ENCODE measurements around the gene ATOH8. TPM values are rescaled to one million over a fixed set of nuclear protein-coding genes. Genes with fewer than 3 reads are reported as not detected.
A peak's percentile ranks its signal among the peaks of the same experiment; 100 is the strongest.

Gene ATOH8
- total RNA-seq, 2 donors from 2014 or later = 40.1 to 49.8 TPM

DNA sequence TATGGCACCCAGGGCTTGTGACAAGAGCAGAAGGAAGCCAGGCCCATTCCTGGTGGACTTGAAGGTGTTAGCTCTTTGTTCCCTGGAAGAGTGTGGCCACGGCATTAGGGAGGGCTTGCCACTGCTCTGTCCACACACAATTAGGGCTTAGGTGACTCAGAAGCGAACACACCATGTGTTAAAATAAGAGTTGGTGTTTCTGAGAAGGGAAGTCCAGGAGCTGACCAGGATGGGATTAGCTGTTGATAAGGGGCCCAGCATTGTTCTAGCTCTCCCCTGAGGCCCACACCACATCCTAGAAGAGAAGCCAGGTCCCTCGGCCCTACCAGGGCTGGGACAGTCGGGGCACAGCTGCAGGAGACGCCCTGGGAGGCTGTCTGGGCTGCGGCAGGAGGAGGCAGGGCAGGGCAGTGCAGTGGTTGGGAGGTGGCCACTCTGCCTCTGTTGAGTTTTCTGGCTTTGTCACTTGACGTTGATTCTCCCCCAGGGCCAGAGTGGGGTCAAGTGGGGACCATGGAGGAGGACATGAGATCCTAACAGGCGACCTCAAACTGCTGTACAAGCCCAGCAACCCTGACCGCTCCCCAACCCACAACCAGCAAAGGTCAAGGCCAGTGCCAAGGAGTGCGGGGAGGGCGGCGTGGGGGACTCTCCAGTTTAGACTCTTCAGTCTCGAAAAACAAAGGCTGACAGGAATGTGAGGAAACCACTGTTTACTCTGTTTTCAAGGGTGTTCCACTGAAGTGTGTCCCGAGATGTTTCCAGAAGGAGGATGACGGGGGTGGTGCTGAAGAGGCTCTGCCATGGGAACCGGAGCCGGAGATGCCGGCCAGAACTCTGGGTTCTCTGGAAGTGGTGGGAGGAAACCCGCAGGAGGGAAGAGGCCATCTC is 42.9 kb upstream of the ATOH8 start:
- Histone ChIP-seq H3K36me3 (no peaks in the 10 kb centered on the region), H3K4me3 (no peak overlapping the region), H3K9me3 (no peaks in the 10 kb centered on the region), H3K27ac (peak overlapping the region; percentile 13 to 30), H3K27me3 (replicated peaks; ENCODE audit: insufficient read depth) (no peaks in the 10 kb centered on the region), H3K4me1 (replicated peaks) (peaks cover 4% of the 10 kb centered on the region)
- TF ChIP-seq POLR2AphosphoS5 (IDR thresholded peaks at IDR 0.05) (no peak), POLR2A (IDR thresholded peaks at IDR 0.05) (no peak)
- TF ChIP-seq, protein P1, sequence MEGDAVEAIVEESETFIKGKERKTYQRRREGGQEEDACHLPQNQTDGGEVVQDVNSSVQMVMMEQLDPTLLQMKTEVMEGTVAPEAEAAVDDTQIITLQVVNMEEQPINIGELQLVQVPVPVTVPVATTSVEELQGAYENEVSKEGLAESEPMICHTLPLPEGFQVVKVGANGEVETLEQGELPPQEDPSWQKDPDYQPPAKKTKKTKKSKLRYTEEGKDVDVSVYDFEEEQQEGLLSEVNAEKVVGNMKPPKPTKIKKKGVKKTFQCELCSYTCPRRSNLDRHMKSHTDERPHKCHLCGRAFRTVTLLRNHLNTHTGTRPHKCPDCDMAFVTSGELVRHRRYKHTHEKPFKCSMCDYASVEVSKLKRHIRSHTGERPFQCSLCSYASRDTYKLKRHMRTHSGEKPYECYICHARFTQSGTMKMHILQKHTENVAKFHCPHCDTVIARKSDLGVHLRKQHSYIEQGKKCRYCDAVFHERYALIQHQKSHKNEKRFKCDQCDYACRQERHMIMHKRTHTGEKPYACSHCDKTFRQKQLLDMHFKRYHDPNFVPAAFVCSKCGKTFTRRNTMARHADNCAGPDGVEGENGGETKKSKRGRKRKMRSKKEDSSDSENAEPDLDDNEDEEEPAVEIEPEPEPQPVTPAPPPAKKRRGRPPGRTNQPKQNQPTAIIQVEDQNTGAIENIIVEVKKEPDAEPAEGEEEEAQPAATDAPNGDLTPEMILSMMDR (IDR thresholded peaks at IDR 0.05) = no peak
- intact Hi-C loops (cut with DNase I) = no loop called here
- DNase-seq (ENCODE audit: low spot score) = no peak
- 72% methylated on average over 19 of the region's 19 CpGs for WGBS

DNA sequence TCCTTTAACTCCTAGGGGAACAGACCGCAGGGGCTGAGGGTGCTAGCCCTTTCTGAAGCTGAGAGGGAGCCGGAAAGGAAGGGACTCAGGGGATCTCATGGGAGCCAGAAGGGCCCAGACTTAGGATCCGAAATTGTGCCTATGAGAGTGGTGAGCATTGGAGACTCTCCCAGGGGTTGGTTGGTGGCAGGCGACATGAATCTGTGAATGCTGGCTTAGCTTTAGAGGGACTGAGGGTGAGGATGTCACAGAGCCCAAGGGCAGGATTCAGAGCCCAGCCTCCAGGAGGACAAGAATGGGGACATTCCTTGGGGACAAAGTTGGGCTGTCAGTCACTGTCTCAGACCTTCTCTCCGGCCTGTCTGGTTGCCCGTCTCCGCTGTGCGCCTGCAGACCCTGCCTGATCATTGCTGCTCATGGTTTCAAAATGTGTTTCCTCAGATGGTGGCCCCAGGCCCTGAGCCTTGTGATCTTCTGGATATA is 42.2 kb upstream of the ATOH8 start:
- DNase-seq (ENCODE audit: low spot score) = no peak
- Histone ChIP-seq H3K9me3 (no peaks in the 10 kb centered on the region), H3K36me3 (no peaks in the 10 kb centered on the region), H3K27me3 (replicated peaks; ENCODE audit: insufficient read depth) (no peaks in the 10 kb centered on the region), H3K27ac (peak overlapping the region; percentile 13 to 30), H3K4me1 (replicated peaks) (peaks cover 4% of the 10 kb centered on the region), H3K4me3 (no peak overlapping the region)
- TF ChIP-seq POLR2A (IDR thresholded peaks at IDR 0.05) (no peak), POLR2AphosphoS5 (IDR thresholded peaks at IDR 0.05) (no peak)
- TF ChIP-seq, protein P1 (IDR thresholded peaks at IDR 0.05) = no peak
- intact Hi-C loops (cut with DNase I) = no loop called here
- 87% methylated on average over 8 of the region's 8 CpGs for WGBS

- intact Hi-C loops (cut with DNase I) = no loop called here
- no peak for TF ChIP-seq POLR2AphosphoS5 (IDR thresholded peaks at IDR 0.05)
- TF ChIP-seq, protein P1 (IDR thresholded peaks at IDR 0.05) = no peak
- no peak for TF ChIP-seq POLR2A (IDR thresholded peaks at IDR 0.05)
- Histone ChIP-seq H3K36me3 (no peaks in the 10 kb centered on the region), H3K4me1 (replicated peaks) (peaks cover 4% of the 10 kb centered on the region), H3K9me3 (no peaks in the 10 kb centered on the region), H3K27ac (peak overlapping the region; percentile 40 to 50), H3K4me3 (no peak overlapping the region), H3K27me3 (replicated peaks; ENCODE audit: insufficient read depth) (no peaks in the 10 kb centered on the region)
- no peak for DNase-seq (ENCODE audit: low spot score)
- 81% methylated on average over 13 of the region's 15 CpGs for WGBS
Observed at GRCh38 chr2:85712336-85712735, 41.5 kb upstream of the ATOH8 start.

GRCh38 chr2:85712849-85713612 is 40.8 kb upstream of the ATOH8 start:
- DNase-seq (ENCODE audit: low spot score) = peak; percentile 68
- intact Hi-C loops (cut with DNase I) = no loop called here
- WGBS = 55% methylated on average over 9 of the region's 9 CpGs
- Histone ChIP-seq H3K9me3 (no peaks in the 10 kb centered on the region), H3K27ac (peak overlapping the region; percentile 40 to 50), H3K36me3 (no peaks in the 10 kb centered on the region), H3K4me3 (no peak overlapping the region), H3K27me3 (replicated peaks; ENCODE audit: insufficient read depth) (no peaks in the 10 kb centered on the region), H3K4me1 (replicated peaks) (peaks cover 4% of the 10 kb centered on the region)
- TF ChIP-seq POLR2A (IDR thresholded peaks at IDR 0.05) = no peak
- TF ChIP-seq, protein P1 (IDR thresholded peaks at IDR 0.05) = no peak
- no peak for TF ChIP-seq POLR2AphosphoS5 (IDR thresholded peaks at IDR 0.05)

Data from prostate gland (tissue), 2 donors.